PC-3 (cell line): ENCODE data around the gene NPTXR. TPM values are rescaled to one million over a fixed set of nuclear protein-coding genes. Genes with fewer than 3 reads are reported as not detected.

ENCODE experiments used
- ATAC-seq: fragments of 200-7000 bp; cut with Tn5 transposase; 2 replicates; pipeline ENCODE4 v1.9.1; 2020; ENCODE audit warnings: mild to moderate bottlenecking, moderate library complexity
- BruUV-seq: library from RNA; stranded (reverse); fragments of 400-500 nt; replicated peaks from 2 replicates; lab custom pipeline; 2021; lab: Mats Ljungman, UMichigan
- CTCF ChIA-PET: fragments of 300-600 bp; sonication (Branson Sonifier 250); formaldehyde crosslinking; loops from one replicate; lab custom pipeline; 2022; ENCODE audit warnings: antibody characterized with exemption; lab: Charles Lee
- POLR2A ChIA-PET: fragments of 300-600 bp; sonication (Branson Sonifier 250); formaldehyde crosslinking; loops from one replicate; lab custom pipeline; 2022; ENCODE audit warnings: antibody characterized with exemption; ENCODE audit not compliant: unreplicated experiment; lab: Charles Lee
- DNase-seq: peaks from one replicate; pipeline ENCODE4 v3.0.0-alpha.2; 2015
- H2AFZ ChIP-seq: fragments of 300-600 bp; sonication (generic); 2 replicates; pipeline ENCODE4 v1.6.0; 2016; ENCODE audit warnings: antibody characterized with exemption, low read length
- H3F3A ChIP-seq: fragments of 300-600 bp; sonication (generic); one replicate; pipeline ENCODE4 v1.6.0; 2017; ENCODE audit warnings: antibody characterized with exemption, low read length, control low read depth, mild to moderate bottlenecking; ENCODE audit not compliant: unreplicated experiment
- H3K27ac ChIP-seq: fragments of 300-600 bp; sonication (generic); 2 replicates; pipeline ENCODE4 v1.5.1; 2016; ENCODE audit warnings: mild to moderate bottlenecking, low read length
- H3K27me3 ChIP-seq: fragments of 300-600 bp; sonication (generic); 2 replicates; pipeline ENCODE4 v1.6.1; 2016; ENCODE audit warnings: low read length, mixed read lengths
- H3K36me3 ChIP-seq: fragments of 300-600 bp; sonication (generic); 2 replicates; pipeline ENCODE4 v1.6.1; 2016; ENCODE audit warnings: low read depth, mixed run types, low read length, mixed read lengths
- H3K4me1 ChIP-seq: fragments of 300-600 bp; sonication (generic); 2 replicates; pipeline ENCODE4 v1.5.1; 2016; ENCODE audit warnings: low read length; ENCODE audit not compliant: insufficient read depth
- H3K4me2 ChIP-seq: fragments of 300-600 bp; sonication (generic); 2 replicates; pipeline ENCODE4 v1.6.0; 2016; ENCODE audit warnings: low read length
- H3K4me3 ChIP-seq: fragments of 300-600 bp; sonication (generic); 2 replicates; pipeline ENCODE4 v1.5.1; 2016; ENCODE audit warnings: mild to moderate bottlenecking, low read length, mixed read lengths
- H3K79me2 ChIP-seq: fragments of 300-600 bp; sonication (generic); 2 replicates; pipeline ENCODE4 v1.6.1; 2017; ENCODE audit warnings: low read length, mixed read lengths
- H3K9ac ChIP-seq: fragments of 300-600 bp; sonication (generic); 2 replicates; pipeline ENCODE4 v1.6.0; 2016; ENCODE audit warnings: mild to moderate bottlenecking, low read length
- H3K9me2 ChIP-seq: fragments of 300-600 bp; sonication (generic); replicated peaks from 2 replicates; pipeline ENCODE4 v1.6.1; 2016; ENCODE audit warnings: mixed run types, low read length, mixed read lengths
- H3K9me3 ChIP-seq: fragments of 300-600 bp; sonication (generic); 2 replicates; pipeline ENCODE4 v1.6.1; 2016; ENCODE audit warnings: low read length, mixed read lengths
- H4K20me1 ChIP-seq: fragments of 300-600 bp; sonication (generic); 2 replicates; pipeline ENCODE4 v1.6.1; 2016; ENCODE audit warnings: low read length, mixed read lengths
- CTCF ChIP-seq: fragments of 300-600 bp; sonication (generic); conservative IDR thresholded peaks from 2 replicates; pipeline ENCODE4 v1.5.1; 2017; ENCODE audit warnings: antibody characterized with exemption, low read depth, mild to moderate bottlenecking, low read length
- EZH2 ChIP-seq: fragments of 300-600 bp; sonication (generic); IDR thresholded peaks from one replicate; pipeline ENCODE4 v1.6.1; 2017; ENCODE audit warnings: antibody characterized with exemption, mild to moderate bottlenecking, low read length; ENCODE audit not compliant: unreplicated experiment
- EZH2phosphoT487 ChIP-seq: fragments of 300-600 bp; sonication (generic); IDR thresholded peaks from 2 replicates; pipeline ENCODE4 v1.6.1; 2018; ENCODE audit warnings: mild to moderate bottlenecking, antibody characterized with exemption, low read length, borderline replicate concordance
- intact Hi-C: fragments of 100-400 bp; cut with micrococcal nuclease; formaldehyde crosslinking; loops from 2 replicates; pipeline ENCODE4 v1.9.0; 2023
- total RNA-seq: library from RNA; depleted of rRNA; stranded (reverse); fragments of >200 nt; gene quantifications from 2 replicates; pipeline ENCODE4 v1.2.3, GENCODE V29; 2014

NPTXR gene
- total RNA-seq, 1 experiment from 2014 or later: 2.8 TPM

GRCh38 chr22:38867124-38867455, 23.3 kb upstream of the NPTXR start:
- peaks cover 10% of the 10 kb centered on the region for H3K4me1 ChIP-seq
- no peak overlapping the region for H2AFZ ChIP-seq
- H3K9me2 ChIP-seq: no peaks in the 10 kb centered on the region
- H3K27ac ChIP-seq: no peak overlapping the region
- intact Hi-C loops: no loop called here
- no peaks in the 10 kb centered on the region for H3F3A ChIP-seq
- ATAC-seq (no peak), DNase-seq (no peak)
- no peaks in the 10 kb centered on the region for H3K9me3 ChIP-seq
- H3K27me3 ChIP-seq: no peaks in the 10 kb centered on the region
- BruUV-seq: no TSS peak
- H3K4me3 ChIP-seq: no peak overlapping the region
- H3K79me2 ChIP-seq: peaks cover 37% of the 10 kb centered on the region
- peaks cover 5% of the 10 kb centered on the region; the same call in 1 of the 2 replicates for H4K20me1 ChIP-seq
- CTCF ChIA-PET: no interaction called here
- H3K36me3 ChIP-seq: peaks cover 8% of the 10 kb centered on the region
- H3K9ac ChIP-seq: no peak overlapping the region
- TF ChIP-seq EZH2 (no peak), CTCF (no peak), EZH2phosphoT487 (no peak)
- POLR2A ChIA-PET: no interaction called here
- H3K4me2 ChIP-seq: no peak overlapping the region

- peaks cover 34% of the 10 kb centered on the region for H3K79me2 ChIP-seq
Measured at GRCh38 chr22:38866399-38867123, 22.7 kb upstream of the NPTXR start.

More at GRCh38 chr22:38866399-38867123, 22.7 kb upstream of the NPTXR start:
- DNase-seq: no peak
- Histone ChIP-seq H3K4me1 (peaks cover 10% of the 10 kb centered on the region), H4K20me1 (peaks cover 5% of the 10 kb centered on the region; the same call in 1 of the 2 replicates), H3K9me3 (no peaks in the 10 kb centered on the region), H3K9ac (no peak overlapping the region), H3K36me3 (peaks cover 8% of the 10 kb centered on the region), H3K4me3 (no peak overlapping the region), H3K27me3 (no peaks in the 10 kb centered on the region), H3F3A (no peaks in the 10 kb centered on the region), H3K4me2 (no peak overlapping the region), H2AFZ (no peak overlapping the region), H3K9me2 (no peaks in the 10 kb centered on the region), H3K27ac (no peak overlapping the region)
- TF ChIP-seq CTCF (no peak), EZH2phosphoT487 (no peak), EZH2 (no peak)
- CTCF ChIA-PET: no interaction called here
- POLR2A ChIA-PET: no interaction called here
- no peak for ATAC-seq
- intact Hi-C loops: no loop called here
- BruUV-seq: no TSS peak
